Measurements from ENCODE around the gene ALDH7A1.

DNA sequence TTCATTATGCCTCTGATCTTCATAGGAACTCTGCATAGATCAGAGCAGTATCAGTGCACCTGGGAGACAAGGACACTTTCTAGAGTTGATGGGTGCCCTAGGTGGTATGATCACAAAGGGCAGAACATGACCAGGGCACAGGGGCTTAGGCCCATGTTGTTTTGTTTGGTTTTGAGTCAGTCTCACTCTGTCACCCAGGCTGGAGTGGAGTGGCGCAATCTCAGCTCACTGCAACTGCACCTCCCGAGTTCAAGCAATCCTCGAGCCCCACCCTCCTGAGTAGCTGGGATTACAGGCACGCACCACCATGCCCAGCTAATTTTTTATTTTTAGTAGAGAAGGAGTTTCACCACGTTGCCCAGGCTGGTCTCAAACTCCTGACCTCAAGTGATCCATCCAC is 17.6 kb downstream of the ALDH7A1 start:
- no peak for TF ChIP-seq POLR2A (IDR thresholded peaks at IDR 0.05; ENCODE audit: low read length)
- no peak for TF ChIP-seq GATA1 (IDR thresholded peaks at IDR 0.05; ENCODE audit: low read depth, low read length)

Measured in erythroblast (primary cell).